NCI-H2227 (cell line): ENCODE data around the gene PTPRT.
"Not testable (repeated sequence)": the region's sequence is repeated elsewhere in the genome, so short reads cannot be mapped to it uniquely, and the experiment has no call there.

Experiments
- DNase-seq: peaks from one replicate; lab custom pipeline; 2025; ENCODE audit not compliant: unreplicated experiment; lab: John Stamatoyannopoulos, UW

The PTPRT gene

DNA sequence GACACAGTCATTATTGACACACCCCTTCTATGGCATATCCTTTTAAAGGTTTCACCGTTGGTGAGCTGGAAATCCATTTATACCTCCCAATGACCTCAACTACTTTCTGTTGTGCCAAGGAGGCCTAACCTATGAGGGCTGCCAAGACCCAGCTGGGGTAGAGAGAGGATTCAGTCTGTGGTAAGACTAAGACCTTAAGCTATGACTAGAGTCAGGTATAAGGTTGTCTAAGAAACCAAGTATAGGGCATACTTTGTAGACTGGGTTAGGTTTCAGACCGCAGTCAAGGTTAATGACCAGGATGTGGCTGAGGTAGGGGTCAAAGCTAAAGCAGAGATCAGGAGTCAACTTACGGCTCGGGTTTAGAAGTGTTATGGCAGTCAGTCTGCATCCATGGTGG is 930.3 kb downstream of the PTPRT start:
- no peak for DNase-seq

DNA sequence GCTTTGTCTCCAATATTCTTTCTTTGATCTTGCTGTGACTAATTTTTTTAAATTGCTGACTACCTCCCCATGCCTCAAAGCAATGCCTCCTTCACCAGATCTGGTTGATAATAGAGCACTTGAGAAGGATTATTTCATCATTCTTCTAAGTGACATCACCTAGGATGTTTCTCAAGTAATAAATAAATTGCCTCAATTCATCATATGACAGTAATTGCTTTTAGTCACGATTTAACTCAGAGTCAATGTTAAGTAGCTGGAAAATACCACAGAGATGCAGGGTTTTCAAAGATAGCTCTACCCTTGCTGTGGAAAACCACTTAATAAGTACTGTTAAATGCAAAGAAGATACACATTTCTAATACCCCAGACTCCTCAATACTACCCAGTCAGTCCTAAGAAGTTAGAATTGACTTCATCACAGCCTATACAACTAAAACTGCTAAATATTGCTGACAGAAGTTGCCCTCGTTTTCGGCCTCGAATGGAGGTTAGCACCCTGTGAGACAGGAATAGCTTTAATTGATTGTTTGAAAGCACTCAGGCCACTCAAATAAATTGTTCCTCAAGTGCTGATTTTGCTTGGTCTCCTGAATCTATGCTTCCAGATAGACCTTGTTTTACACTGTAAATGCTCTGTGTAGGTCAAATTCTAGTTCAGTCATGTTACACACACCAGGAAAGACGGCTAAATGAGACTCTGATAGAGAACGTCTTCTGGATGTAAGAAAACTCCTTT is 931.0 kb downstream of the PTPRT start:
- no peak for DNase-seq

DNA sequence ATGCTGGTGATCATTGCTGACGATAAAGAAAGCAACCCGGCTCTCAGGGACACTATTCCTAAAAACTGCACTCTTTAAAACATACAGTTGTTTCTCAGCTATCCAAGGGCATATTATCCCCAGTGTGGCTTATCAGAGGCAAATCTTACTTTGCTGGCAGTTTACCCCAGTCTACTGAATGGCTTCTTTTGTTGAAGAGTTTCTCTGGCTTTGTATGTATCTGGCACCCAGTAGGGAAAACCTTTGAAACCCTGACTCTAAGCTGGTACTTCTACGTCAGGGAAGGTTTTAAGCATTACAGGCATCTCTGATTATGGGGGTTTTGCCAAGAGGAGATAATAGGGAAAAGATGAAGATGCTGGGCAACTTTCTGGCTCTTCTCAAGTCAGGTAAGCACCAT is 933.9 kb downstream of the PTPRT start:
- no peak for DNase-seq

DNA sequence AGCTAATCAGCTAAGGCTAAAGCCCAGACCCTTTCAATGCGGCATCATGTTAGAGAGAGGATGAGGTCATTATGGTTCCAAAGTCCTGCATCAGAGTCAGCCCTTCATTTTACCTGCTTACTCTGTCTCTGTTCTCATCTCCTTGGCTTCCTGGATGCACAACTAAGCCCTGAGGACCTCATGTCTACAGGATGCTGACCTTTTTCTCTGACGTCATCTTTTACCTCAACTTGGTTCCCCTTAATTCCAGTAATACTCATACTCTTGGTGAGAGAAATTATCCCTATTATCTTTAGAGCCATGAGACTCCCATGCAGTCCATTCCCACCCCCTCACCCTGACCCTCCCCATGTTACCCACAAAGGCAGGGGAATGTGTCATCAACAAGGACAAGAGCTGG is 935.0 kb downstream of the PTPRT start:
- DNase-seq = no peak

DNA sequence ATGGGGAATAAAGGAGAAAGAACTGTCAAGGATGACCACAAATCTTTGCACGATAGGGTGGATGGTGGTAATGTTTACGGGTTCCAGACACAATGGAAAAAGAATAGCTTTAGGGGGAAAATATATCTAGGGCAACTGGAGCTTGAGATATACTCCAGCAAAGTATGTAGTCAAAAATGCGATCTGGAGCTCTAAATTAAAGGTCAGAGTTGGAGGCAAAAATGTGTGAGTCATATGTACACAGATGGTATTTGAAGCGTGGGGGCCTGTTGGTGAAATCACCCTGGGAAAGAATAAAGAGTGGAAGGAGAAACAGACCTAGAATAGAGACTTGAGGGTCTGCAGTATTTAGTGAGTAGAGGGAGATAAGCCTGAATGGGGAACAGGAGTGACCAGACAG is 937.6 kb downstream of the PTPRT start:
- DNase-seq = no peak

DNA sequence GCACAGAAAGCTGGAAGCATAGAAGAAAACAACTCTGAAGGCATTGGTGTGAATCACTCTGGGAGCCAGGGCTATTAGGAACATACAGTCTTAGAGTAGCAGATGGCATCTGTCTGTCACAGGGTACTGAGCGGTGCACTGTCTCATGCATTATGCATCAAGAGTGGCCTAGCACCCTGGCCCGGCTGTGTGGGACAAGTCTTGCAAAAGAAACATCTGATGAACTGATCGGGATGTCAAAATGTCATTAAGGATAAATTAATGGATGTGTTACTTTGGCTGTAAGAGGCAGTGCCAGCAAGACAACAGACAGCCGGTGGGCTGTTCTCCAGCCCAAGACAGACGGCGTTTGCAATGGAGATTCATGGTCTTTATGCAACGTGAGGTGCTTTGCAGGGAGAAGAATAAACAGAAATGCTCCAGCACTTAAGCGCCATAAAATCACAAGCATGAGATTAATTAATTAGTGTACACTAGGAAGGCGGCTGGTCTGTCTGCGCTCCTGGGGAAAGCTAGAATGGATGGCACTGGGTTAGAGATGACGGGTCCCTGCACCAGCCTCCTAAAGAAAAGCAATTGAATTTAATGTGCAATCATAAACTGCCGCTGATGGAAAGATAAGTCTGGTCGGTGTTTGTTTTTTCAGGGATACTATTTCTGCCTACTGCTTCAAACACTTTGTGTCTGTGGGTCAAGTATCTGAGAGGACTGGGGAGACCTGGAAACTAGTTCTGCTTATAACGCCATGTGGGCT is 970.9 kb downstream of the PTPRT start:
- DNase-seq = no peak

DNA sequence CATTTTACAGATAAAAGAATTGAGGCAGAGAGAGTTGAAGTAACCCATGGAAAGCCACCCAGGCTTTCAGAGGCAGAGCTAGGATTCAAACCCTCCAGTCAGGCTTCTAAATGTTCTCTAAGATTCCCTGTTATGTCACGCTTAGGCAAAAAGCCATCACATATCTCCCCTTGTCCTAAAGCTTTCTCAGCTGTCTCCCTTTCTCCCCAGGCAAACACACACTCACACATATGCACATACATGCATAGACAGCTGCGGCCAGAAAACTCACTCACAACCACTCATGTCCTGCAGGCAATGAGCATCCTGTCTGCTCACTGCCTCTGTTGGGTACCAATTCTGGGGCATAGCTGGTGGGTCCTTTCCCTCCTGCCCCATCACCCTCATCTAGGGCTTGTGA is 975.6 kb downstream of the PTPRT start:
- DNase-seq = no peak

DNA sequence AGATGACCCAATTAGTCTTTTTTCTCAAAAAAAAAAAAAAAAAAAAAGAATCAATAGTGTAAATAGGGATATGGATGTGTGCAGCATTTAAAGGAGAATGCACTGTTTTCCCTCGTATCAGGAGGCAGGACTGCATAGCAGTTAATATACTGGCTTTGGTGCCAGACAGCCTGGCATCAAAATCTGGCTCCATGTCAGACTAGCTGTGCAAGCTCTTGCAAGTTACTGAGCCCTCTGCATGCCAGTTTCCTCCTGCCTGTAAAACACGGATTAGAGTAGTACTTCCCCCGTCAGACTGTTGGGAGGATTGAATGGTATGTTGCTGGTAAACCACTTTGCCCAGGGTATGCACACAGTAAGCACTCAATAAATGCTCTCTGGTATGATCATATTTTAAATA is 977.3 kb downstream of the PTPRT start:
- DNase-seq = no peak

DNA sequence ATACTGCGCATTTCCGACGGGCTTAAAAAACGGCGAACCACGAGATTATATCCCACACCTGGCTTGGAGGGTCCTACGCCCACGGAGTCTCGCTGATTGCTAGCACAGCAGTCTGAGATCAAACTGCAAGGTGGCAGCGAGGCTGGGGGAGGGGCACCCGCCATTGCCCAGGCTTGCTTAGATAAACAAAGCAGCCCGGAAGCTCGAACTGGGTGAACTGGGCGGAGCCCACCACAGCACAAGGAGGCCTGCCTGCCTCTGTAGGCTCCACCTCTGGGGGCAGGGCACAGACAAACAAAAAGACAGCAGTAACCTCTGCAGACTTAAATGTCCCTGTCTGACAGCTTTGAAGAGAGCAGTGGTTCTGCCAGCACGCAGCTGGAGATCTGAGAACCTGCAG is 983.1 kb downstream of the PTPRT start:
- DNase-seq = not testable (repeated sequence)

DNA sequence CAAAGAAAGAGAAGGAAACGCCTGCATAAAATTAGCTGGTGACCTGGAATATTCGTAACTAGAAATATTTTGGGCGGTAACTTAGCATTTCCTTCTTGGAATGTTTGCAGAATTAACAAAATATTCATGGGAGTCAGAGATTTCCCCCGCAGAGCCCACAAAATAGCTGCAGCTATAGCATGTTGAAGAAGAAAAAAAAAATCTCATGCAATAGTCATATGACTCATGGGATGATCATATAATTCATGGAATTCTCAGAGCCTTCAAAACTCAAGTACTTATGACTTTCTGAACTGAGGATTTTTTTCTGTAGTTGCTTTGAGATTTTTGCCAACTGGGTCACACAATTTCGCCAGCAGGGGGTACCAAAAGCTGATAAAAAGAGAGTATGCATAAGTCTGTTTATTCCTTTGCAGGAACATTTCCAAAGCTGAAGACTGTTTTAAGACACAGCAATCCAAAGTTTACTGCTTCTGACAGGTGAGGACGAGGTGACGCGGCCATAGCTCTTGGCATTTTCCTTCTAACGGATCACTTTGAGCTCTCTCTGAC is 985.5 kb downstream of the PTPRT start:
- DNase-seq = no peak

DNA sequence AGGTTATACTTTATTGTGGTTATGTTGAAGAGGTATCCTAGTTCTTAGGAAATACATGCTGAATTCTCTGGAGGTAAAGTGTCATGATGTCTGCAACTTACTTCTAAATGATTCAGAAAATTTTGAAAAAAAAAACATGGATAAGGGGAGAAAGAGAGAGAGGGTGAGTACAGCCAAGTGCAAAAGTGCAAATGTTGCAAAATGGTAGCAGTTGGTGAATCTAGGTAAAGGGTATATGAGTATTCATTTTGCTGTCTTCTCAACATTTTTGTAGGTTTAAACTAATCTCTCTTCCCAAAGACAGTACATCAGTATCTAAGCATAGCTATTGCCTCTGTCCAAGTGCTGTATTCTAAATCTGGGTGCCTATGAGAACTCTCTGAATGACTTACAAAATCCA is 992.1 kb downstream of the PTPRT start:
- DNase-seq = no peak

DNA sequence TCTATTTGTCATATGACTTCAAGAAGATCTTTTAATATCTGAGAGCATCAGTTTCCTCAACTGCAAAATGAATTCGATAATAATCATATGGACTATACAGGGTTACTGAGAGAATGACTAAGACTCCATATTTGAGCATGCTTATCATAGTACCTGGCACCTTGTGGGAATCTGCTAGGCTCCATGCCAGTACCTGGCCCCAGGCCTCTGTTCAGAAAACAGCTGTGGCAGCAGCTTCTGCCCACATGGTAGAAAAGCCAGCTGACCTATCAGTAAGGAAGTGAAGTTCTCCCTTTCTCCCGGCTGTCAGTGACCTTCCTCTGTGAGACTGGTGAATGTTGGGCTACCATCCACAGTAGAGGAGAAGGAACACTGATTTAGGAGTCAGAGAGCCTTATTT is 996.6 kb downstream of the PTPRT start:
- DNase-seq = no peak

DNA sequence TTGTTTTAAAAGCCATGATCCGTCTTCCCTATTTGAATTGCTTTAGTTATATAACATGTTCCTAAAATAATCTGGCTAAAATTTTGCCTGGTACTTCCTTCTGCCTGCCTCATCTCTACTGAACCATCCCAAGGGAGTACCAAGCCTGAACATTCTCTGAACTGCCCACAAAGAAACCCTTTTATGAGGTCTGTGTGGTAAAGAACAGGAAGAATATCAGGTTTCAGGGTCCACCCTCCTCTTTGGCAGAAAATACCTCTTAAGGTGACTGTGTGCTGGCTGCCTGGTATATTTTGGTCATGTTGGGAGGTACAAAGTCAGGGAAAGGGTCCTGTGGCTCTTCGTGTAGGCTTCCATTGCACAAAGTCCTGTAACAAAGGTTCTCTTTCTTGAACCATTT is 997.4 kb downstream of the PTPRT start:
- DNase-seq = no peak

DNA sequence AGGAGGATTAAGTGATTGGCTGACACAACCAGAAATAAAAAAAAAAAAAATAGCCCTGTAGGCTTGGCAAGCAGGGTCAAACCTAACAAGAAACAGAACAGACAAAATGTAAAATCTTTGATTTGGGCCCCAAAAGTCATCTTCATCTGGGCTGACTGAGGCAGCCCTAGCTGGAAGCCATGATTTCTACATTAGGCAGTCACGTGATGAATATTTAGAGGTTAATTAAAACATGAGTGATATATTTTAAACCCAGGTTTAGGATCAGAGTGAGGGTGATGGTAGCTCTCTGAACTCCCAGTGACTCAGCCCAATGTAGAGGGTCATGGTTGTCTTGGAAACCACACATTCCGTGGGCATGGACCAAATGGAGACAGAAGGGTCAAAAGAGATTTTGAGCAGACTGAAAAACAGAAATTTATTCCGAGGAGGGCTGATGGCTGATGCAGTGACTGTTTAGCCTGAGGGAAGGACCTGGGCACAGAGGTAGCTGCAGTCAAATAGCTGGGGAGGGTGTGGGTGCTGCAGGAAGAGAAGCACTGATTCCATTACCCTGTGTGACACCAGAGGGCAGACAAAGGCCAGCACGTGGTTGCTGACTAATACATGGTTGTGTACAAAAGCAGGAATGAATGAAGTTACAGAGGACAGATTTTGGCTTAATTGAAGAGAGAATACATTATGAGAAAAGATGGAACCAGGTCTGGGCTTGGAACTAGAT is 998.4 kb downstream of the PTPRT start:
- no peak for DNase-seq

DNA sequence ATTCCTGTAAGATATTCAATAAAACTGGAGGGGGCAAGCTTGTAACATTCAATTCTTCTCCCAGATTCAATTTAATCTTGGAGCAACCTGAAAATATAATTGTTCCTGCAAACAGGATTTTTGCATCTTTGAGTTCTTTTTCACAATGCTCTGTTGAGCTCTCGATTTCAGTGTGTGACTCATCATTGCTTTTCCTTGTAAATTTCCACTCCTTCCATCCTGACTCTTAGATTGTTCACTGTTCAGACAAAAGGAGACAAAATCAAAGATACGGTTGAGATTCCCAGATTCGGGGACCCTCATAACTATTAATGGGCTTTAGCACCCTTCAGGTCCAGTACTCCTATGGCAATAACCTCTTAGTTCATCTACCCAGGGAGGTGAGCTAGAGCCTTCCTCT is 999.6 kb downstream of the PTPRT start:
- no peak for DNase-seq

DNA sequence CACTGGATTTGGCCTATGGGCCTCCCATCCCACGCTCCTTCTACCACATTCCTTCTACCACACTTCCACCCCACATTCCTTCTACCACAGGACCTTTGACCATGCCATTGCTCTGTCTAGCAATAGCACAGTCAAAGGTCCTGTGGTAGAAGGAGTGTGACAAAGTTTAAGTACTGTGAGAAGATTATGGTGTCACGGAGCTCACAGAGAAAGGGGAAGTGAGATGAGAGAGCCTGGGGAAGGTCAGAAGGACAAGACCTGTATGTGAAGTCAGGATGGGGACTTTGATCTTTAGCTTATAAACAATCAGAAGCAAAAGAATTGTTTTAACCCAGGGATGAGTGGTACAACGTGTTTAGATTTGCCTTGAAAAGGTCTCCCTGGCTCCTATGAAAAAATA is 1003.4 kb downstream of the PTPRT start:
- no peak for DNase-seq

DNA sequence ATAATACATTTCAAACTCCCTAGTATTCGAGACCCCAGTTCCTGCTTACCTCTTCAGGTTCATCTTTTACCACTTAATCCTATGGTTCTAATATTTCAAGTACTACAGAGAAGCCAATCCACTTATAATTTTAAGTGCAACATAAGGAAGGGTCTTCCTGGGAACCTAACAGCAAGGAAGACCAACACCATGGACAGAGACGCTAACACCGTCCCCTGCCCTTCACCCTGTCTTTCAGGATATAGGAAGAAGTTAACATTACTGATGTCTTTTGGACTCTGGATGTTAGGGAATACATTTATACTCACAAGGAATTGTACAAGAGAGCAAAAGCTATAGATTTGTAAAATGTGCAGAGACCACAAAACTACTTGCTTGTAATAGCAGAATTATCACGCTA is 1006.6 kb downstream of the PTPRT start:
- no peak for DNase-seq

DNA sequence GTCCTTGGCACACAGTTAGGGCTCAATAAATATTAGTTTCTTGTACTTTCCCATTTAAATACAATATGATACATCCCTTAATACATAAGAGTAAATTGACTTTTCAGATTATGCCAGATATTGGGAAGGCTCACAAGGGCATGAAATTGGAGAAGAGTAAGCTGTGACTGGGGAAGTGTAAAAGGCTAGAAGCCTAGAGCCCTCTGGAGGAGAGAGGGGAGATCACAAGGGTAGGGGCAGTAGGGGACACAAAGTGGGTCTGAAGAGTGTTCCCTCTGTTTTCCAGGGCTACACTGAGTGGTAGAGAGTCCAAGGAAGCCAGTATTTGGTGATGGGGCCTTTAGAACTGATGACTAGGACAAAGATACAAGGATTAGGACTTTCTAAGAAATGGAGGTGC is 1008.6 kb downstream of the PTPRT start:
- no peak for DNase-seq

DNA sequence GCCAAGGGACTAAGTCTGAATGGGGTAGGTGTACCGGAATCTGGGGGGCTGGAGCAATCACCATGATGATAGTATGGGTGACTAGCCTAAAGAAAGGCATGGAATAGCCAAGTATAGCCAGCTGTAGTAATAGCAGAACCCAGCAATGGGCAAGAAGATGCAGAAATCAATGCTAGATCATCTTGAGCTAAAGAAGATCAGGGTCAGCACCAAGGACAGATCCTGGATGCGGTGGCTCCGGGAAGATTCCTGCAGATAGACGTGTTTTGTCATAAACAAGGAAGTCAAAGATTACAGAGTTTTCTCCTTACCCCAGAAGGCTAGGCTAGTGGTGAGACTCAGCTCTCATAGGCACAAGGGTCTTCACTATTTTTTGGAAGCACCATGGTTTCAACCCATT is 1009.9 kb downstream of the PTPRT start:
- DNase-seq = no peak

DNA sequence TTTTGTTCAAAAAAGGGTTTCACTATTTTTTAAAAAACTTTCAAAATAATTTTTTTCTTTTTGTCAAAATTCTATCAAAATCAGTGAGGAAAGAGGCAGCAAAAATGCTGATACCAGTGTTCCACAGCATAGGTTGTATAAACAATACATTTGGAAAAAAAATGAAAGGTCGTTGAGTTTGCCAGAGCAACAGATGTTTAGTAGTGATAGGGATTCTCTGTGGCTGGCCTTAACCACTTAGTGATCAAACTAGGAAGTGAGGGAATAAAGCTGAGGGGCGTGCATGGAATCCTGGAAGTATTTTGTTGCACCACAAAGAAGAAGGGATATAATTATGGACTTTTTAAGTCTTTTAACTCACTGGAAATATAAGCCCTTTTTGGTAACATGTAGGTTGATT is 1016.3 kb downstream of the PTPRT start:
- DNase-seq = no peak

DNA sequence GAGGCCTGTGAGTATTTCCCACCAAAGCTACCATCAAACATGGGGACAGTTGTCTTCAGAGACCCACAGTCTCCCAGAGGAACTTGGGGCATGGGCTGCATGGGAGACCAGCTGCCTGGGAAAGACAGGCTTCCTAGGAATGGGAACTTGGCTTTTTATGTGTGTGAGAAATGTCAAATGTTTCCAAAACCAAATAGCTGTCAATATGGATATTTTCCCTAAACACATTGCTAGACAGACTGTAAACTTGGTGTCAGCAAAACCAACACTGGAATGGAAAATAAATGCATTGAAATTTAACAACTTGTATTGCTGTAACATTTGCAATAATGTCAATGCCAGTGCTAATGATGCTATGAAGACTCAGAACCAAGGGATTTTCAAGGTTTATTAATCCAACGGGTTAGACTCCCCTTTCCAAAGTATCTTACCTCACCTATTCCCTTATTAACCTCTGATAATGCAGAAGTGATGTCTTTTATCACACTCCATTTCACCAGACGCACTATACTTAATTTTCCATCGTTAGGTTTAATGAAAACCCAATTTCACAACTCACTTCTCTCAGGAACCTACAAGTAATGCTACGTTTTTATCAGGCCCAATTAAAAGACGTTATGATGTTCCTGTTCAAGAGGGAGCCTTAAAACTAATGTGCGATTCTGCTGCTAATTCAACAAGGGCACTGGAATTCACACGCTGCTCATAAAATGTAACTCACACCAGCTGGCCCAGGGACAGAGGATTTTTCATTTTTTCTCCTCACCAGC is 1025.4 kb downstream of the PTPRT start:
- no peak for DNase-seq
